Peyer's patch (tissue), 4 donors: ENCODE measurements around the gene PCBP2.

Experiments used
- POLR2A ChIP-seq, 2 donors: fragments of 450-650 bp; IDR thresholded peaks; one replicate each; pipeline ENCODE4 v1.5.1; 2017; ENCODE audit warnings: antibody characterized with exemption in 2 of 2, mild to moderate bottlenecking in 2 of 2, moderate library complexity in 2 of 2
- TF ChIP-seq, protein P1 (sequence below), 6 experiments: fragments of 450-650 bp in 4 of 6; fragments of 200-600 bp in 2 of 6; sonication (generic) in 1 of 6; IDR thresholded peaks; one replicate each; pipeline ENCODE4 v1.5.1; 2017 to 2019; ENCODE audit warnings: antibody characterized with exemption in 6 of 6, mild to moderate bottlenecking in 3 of 6, moderate library complexity in 1 of 6

DNA sequence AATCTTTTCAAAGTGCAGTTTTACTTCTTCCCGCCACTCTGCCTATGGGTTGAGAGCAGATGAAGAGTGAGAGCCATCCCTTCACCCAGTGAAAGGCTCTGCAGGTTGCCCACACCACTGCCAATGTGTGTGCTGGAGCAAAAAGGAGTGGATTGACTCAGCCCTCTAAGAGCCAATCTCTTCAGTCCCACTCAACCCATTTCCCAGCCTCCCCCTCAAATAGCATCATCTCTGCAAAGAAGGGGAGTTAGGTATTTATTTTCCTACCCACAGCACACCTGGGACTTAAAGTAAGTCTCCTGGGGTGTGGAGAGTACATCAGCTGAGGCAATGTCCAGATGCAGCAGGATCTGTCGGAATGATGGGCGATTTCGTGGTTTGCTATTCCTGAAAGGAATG is 32.1 kb downstream of the PCBP2 start:
- TF ChIP-seq, protein P1, sequence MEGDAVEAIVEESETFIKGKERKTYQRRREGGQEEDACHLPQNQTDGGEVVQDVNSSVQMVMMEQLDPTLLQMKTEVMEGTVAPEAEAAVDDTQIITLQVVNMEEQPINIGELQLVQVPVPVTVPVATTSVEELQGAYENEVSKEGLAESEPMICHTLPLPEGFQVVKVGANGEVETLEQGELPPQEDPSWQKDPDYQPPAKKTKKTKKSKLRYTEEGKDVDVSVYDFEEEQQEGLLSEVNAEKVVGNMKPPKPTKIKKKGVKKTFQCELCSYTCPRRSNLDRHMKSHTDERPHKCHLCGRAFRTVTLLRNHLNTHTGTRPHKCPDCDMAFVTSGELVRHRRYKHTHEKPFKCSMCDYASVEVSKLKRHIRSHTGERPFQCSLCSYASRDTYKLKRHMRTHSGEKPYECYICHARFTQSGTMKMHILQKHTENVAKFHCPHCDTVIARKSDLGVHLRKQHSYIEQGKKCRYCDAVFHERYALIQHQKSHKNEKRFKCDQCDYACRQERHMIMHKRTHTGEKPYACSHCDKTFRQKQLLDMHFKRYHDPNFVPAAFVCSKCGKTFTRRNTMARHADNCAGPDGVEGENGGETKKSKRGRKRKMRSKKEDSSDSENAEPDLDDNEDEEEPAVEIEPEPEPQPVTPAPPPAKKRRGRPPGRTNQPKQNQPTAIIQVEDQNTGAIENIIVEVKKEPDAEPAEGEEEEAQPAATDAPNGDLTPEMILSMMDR (IDR thresholded peaks at IDR 0.05), result no peak
- TF ChIP-seq POLR2A (IDR thresholded peaks at IDR 0.05), result no peak
